HepG2 (cell line): ENCODE results near the gene TLK1. TPM values are rescaled to one million over a fixed set of nuclear protein-coding genes. Genes with fewer than 3 reads are reported as not detected.
A peak's percentile ranks its signal among the peaks of the same experiment; 100 is the strongest.

Source experiments
- CBX5 ChIP-seq: sonication (generic); formaldehyde crosslinking; IDR thresholded peaks from 2 replicates; pipeline ENCODE4 v1.4.0; 2020; ENCODE audit warnings: missing genetic modification reagents, borderline replicate concordance
- CENPBD1 ChIP-seq: sonication (generic); formaldehyde crosslinking; IDR thresholded peaks from 2 replicates; pipeline ENCODE4 v1.8.0; 2022; ENCODE audit warnings: missing genetic modification reagents, low read depth, mild to moderate bottlenecking, borderline replicate concordance
- HNF1A ChIP-seq, 2 experiments: sonication (generic) in 1 of 2; formaldehyde crosslinking in 1 of 2; IDR thresholded peaks; 2 replicates each; pipeline versions ENCODE4 v1.4.0 to v1.6.1; 2016 to 2020; ENCODE audit warnings: borderline replicate concordance in 1 of 2, low read depth in 1 of 2, mild to moderate bottlenecking in 1 of 2, missing genetic modification reagents in 1 of 2
- PAF1 ChIP-seq: IDR thresholded peaks from 2 replicates; pipeline ENCODE4 v1.6.1; 2016; ENCODE audit warnings: missing genetic modification reagents, missing compliant biosample characterization
- PAXIP1 ChIP-seq: sonication (generic); formaldehyde crosslinking; conservative IDR thresholded peaks from 2 replicates; pipeline ENCODE4 v1.4.0; 2020; ENCODE audit warnings: mild to moderate bottlenecking, missing genetic modification reagents, moderate library complexity
- PHB2 ChIP-seq: fragments of 450-650 bp; IDR thresholded peaks from 2 replicates; pipeline ENCODE4 v1.6.1; 2018; ENCODE audit not compliant: partially characterized antibody
- PHF20 ChIP-seq: sonication (generic); formaldehyde crosslinking; IDR thresholded peaks from 2 replicates; pipeline ENCODE4 v1.5.0; 2020; ENCODE audit warnings: mild to moderate bottlenecking, missing genetic modification reagents
- RBM22 ChIP-seq: fragments of 200-400 bp; formaldehyde crosslinking; optimal IDR thresholded peaks from 2 replicates; pipeline ENCODE3; 2017; ENCODE audit warnings: mild to moderate bottlenecking, low read length, moderate library complexity
- TFDP1 ChIP-seq: IDR thresholded peaks from 2 replicates; pipeline ENCODE4 v1.6.1; 2016; ENCODE audit warnings: missing compliant biosample characterization, missing genetic modification reagents, borderline replicate concordance
- TOE1 ChIP-seq: sonication (generic); formaldehyde crosslinking; IDR thresholded peaks from 2 replicates; pipeline ENCODE4 v1.4.0; 2020; ENCODE audit warnings: mild to moderate bottlenecking, missing genetic modification reagents
- ZBTB14 ChIP-seq: sonication (generic); formaldehyde crosslinking; IDR thresholded peaks from 2 replicates; pipeline ENCODE4 v1.4.0; 2020; ENCODE audit warnings: missing genetic modification reagents
- ZC3H4 ChIP-seq: sonication (generic); formaldehyde crosslinking; IDR thresholded peaks from 2 replicates; pipeline ENCODE4 v1.4.0; 2020; ENCODE audit warnings: missing genetic modification reagents, borderline replicate concordance
- ZFP37 ChIP-seq: sonication (generic); formaldehyde crosslinking; IDR thresholded peaks from 2 replicates; pipeline ENCODE4 v1.4.0; 2020; ENCODE audit warnings: missing genetic modification reagents, borderline replicate concordance
- ZNF382 ChIP-seq: sonication (generic); formaldehyde crosslinking; IDR thresholded peaks from 2 replicates; pipeline ENCODE4 v1.5.0; 2020; ENCODE audit warnings: missing genetic modification reagents, mild to moderate bottlenecking, borderline replicate concordance
- ZNF460 ChIP-seq: sonication (generic); formaldehyde crosslinking; IDR thresholded peaks from 2 replicates; pipeline ENCODE4 v1.5.1; 2020; ENCODE audit warnings: missing genetic modification reagents, mild to moderate bottlenecking, borderline replicate concordance
- ZNF496 ChIP-seq: sonication (generic); formaldehyde crosslinking; IDR thresholded peaks from 2 replicates; pipeline ENCODE4 v1.8.1; 2023; ENCODE audit warnings: mild to moderate bottlenecking, moderate library complexity, missing genetic modification reagents; ENCODE audit not compliant: insufficient replicate concordance
- ZNF589 ChIP-seq: sonication (generic); formaldehyde crosslinking; conservative IDR thresholded peaks from 2 replicates; pipeline ENCODE4 v1.8.0; 2022; ENCODE audit warnings: mild to moderate bottlenecking, moderate library complexity, missing genetic modification reagents
- polyA plus RNA-seq, 8 experiments: library from polyadenylated mRNA; depleted of rRNA in 3 of 8; stranded (reverse) in 7 of 8; unstranded in 1 of 8; fragments of >200 nt; fragmentation: Illumina TruSeq in 4 of 8; extraction: Trizol in 4 of 8; gene quantifications; 2 replicates each; pipeline versions ENCODE4 v1.2.1 to v1.2.3, GENCODE V29; 2011 to 2016; ENCODE audit warnings: low read depth in 4 of 8, missing spikeins in 1 of 8, mixed read lengths in 1 of 8; ENCODE audit not compliant: insufficient read depth in 1 of 8
- total RNA-seq, 5 experiments: library from RNA; depleted of rRNA; stranded (reverse); fragments of >200 nt; fragmentation: Illumina TruSeq; extraction: Trizol; gene quantifications; 2 replicates each; pipeline ENCODE4 v1.2.3, GENCODE V29; 2016; ENCODE audit warnings: low read depth in 1 of 5

Gene TLK1
- total and polyA plus RNA-seq, 2 of the 13 experiments (the other 11 are each of a cell fraction or from before 2014, with no cell fraction given): 16.8 to 28.7 TPM

- no peak for TF ChIP-seq PAXIP1 (CRISPR knock-in tag)
- no peak for TF ChIP-seq ZNF589
- no peak for TF ChIP-seq ZC3H4 (CRISPR knock-in tag)
- no peak for TF ChIP-seq HNF1A (IDR thresholded peaks at IDR 0.05; ENCODE audit: low read depth)
- TF ChIP-seq HNF1A (CRISPR knock-in tag; IDR thresholded peaks at IDR 0.05; ENCODE audit: borderline replicate concordance): no peak
- no peak for TF ChIP-seq ZNF382 (CRISPR knock-in tag)
- TF ChIP-seq RBM22: peak; percentile 68
- 0 out of 2 replicates have a peak, but pooled peaks have one; percentile 19 for TF ChIP-seq PAF1 (CRISPR knock-in tag)
- no peak for TF ChIP-seq ZNF496
- no peak for TF ChIP-seq PHB2
- no peak for TF ChIP-seq ZBTB14 (CRISPR knock-in tag)
- TF ChIP-seq TOE1: no peak
- no peak for TF ChIP-seq ZFP37
- TF ChIP-seq CENPBD1 (CRISPR knock-in tag): no peak
- no peak for TF ChIP-seq PHF20
- TF ChIP-seq CBX5 (CRISPR knock-in tag): no peak
- no peak for TF ChIP-seq TFDP1
- no peak for TF ChIP-seq ZNF460 (CRISPR knock-in tag)
Observed at GRCh38 chr2:170969872-170970496, 190.7 kb downstream of the TLK1 start (continued).
